22Rv1 (cell line): ENCODE results near the gene LILRA5.
"Not testable (repeated sequence)": the region's sequence is repeated elsewhere in the genome, so short reads cannot be mapped to it uniquely, and the experiment has no call there.

Experiments
- ZFX ChIP-seq: fragments of 450-650 bp; IDR thresholded peaks from 2 replicates; pipeline ENCODE4 v1.6.1; 2017; ENCODE audit warnings: antibody characterized with exemption, borderline replicate concordance
- TF ChIP-seq, protein P1 (sequence below): fragments of 450-650 bp; IDR thresholded peaks from 2 replicates; pipeline ENCODE4 v1.5.1; 2017; ENCODE audit warnings: mild to moderate bottlenecking

DNA sequence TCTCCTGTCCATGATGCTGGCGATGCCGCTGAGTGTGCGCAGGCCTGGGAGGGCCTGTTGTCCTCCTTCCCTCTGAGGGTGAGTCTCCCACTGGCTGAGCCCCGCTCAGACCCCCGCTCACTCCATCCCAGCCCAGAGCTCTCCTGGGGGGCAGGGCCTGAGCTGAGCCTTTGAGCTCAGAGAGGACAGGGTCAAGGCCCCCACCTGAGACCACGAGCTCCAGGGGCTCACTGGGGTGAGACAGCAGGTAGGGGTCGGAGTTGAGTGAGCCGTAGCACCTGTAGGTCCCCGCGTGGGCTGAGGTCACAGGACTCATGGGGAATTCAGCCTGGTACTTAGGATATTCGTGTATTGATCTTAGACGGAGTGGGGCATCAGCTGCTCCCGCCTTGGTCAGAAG lies 34.9 kb downstream of the LILRA5 start:
- TF ChIP-seq, protein P1, sequence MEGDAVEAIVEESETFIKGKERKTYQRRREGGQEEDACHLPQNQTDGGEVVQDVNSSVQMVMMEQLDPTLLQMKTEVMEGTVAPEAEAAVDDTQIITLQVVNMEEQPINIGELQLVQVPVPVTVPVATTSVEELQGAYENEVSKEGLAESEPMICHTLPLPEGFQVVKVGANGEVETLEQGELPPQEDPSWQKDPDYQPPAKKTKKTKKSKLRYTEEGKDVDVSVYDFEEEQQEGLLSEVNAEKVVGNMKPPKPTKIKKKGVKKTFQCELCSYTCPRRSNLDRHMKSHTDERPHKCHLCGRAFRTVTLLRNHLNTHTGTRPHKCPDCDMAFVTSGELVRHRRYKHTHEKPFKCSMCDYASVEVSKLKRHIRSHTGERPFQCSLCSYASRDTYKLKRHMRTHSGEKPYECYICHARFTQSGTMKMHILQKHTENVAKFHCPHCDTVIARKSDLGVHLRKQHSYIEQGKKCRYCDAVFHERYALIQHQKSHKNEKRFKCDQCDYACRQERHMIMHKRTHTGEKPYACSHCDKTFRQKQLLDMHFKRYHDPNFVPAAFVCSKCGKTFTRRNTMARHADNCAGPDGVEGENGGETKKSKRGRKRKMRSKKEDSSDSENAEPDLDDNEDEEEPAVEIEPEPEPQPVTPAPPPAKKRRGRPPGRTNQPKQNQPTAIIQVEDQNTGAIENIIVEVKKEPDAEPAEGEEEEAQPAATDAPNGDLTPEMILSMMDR = not testable (repeated sequence)
- TF ChIP-seq ZFX = not testable (repeated sequence)
